Prostate gland (tissue), 2 donors: ENCODE data around the gene FCRLB.

Source experiments
- POLR2A ChIP-seq: fragments of 450-650 bp; IDR thresholded peaks from one replicate; pipeline ENCODE4 v1.6.1; 2016; ENCODE audit warnings: antibody characterized with exemption, mild to moderate bottlenecking
- POLR2AphosphoS5 ChIP-seq: sonication (generic); formaldehyde crosslinking; IDR thresholded peaks from one replicate; pipeline ENCODE4 v1.6.1; 2017; ENCODE audit warnings: antibody characterized with exemption
- TF ChIP-seq, protein P1 (sequence below), 4 experiments: fragments of 200-600 bp in 2 of 4; fragments of 450-650 bp in 2 of 4; sonication (generic) in 2 of 4; IDR thresholded peaks; 1 replicate in 3 of 4; 2 replicates in 1 of 4; pipeline ENCODE4 v1.5.1; 2016 to 2019; ENCODE audit warnings: antibody characterized with exemption in 4 of 4, mild to moderate bottlenecking in 2 of 4, moderate library complexity in 2 of 4

DNA sequence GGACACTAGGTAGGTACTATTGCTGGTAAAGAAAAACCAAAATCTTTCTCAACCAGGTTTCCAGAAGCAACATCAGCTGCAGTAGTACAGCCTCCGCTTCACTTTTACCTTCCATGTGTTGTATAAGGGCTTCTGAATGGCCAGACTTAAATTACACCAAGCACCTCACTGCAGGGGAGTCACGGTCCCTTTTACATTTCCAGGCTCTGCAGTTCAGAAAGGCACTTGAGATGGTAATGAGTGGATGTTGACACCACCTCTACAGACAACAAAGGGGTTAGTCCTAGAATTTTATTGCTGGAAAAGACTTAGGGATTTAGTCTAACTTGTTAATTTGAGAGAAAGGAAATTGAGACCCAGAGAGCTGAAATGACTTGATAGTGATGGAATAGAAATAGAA is 16.3 kb downstream of the FCRLB start:
- TF ChIP-seq, protein P1, sequence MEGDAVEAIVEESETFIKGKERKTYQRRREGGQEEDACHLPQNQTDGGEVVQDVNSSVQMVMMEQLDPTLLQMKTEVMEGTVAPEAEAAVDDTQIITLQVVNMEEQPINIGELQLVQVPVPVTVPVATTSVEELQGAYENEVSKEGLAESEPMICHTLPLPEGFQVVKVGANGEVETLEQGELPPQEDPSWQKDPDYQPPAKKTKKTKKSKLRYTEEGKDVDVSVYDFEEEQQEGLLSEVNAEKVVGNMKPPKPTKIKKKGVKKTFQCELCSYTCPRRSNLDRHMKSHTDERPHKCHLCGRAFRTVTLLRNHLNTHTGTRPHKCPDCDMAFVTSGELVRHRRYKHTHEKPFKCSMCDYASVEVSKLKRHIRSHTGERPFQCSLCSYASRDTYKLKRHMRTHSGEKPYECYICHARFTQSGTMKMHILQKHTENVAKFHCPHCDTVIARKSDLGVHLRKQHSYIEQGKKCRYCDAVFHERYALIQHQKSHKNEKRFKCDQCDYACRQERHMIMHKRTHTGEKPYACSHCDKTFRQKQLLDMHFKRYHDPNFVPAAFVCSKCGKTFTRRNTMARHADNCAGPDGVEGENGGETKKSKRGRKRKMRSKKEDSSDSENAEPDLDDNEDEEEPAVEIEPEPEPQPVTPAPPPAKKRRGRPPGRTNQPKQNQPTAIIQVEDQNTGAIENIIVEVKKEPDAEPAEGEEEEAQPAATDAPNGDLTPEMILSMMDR (IDR thresholded peaks at IDR 0.05) = no peak
- TF ChIP-seq POLR2A (no peak), POLR2AphosphoS5 (no peak)
